ENCODE measurements around the gene TRIO. TPM values are rescaled to one million over a fixed set of nuclear protein-coding genes. Genes with fewer than 3 reads are reported as not detected.

Gene TRIO
- total RNA-seq, 1 experiment from 2014 or later, result 68.4 TPM

DNA sequence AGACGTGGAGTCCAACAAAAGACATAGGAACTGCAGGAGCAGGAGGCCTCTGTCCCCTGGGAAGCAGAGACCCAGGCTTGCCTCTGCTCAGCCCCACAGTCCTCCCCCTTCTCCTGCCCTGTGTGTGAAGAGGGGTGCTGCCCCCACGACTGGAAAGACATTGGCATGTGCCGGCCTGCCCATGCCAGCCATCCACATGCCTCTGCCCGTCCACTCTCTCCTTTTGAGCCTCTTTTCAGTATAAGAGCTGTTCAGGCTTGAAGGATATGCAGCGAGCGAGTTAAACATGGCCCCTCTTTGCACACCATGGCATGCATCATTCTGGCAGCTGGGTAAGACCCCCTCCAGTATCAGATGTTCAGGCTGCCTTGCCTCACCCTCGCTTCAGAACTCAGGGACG is 278.7 kb downstream of the TRIO start:
- H4K20me1 ChIP-seq (ENCODE audit: insufficient read depth), result no peaks in the 10 kb centered on the region
- no peak overlapping the region for H3K27ac ChIP-seq (ENCODE audit: low read depth, low read length)

More for the DNA sequence above, 278.7 kb downstream of the TRIO start:
- Histone ChIP-seq H3K79me2 (ENCODE audit: insufficient read depth, low read length) (no peaks in the 10 kb centered on the region), H3K9me3 (ENCODE audit: control insufficient read depth in 1 of 2, insufficient read depth in 1 of 2, low read depth in 1 of 2, low read length in 2 of 2) (no peaks in the 10 kb centered on the region), H3K27me3 (ENCODE audit: insufficient read depth, low read length) (no peaks in the 10 kb centered on the region), H3K4me2 (ENCODE audit: low read length) (no peak overlapping the region), H3K36me3 (ENCODE audit: control insufficient read depth in 1 of 2, insufficient read depth in 2 of 2, low read length in 2 of 2) (peaks cover 3 to 7% of the 10 kb centered on the region in 2 experiments; a peak in 3 of 4 replicates), H3K9me2 (ENCODE audit: insufficient read depth) (no peaks in the 10 kb centered on the region), H2AFZ (ENCODE audit: low read depth, low read length, poor library complexity, severe bottlenecking) (no peak overlapping the region), H3K4me1 (ENCODE audit: control insufficient read depth in 1 of 2, insufficient read depth in 2 of 2, low read length in 2 of 2) (peaks cover 0 to 6% of the 10 kb centered on the region in 2 experiments; a peak in 1 of 4 replicates), H3K4me3 (replicated peaks in 1 of 2; ENCODE audit: low read depth in 1 of 2, low read length in 2 of 2) (no peak overlapping the region), H3K9ac (ENCODE audit: low read length) (no peak overlapping the region)
- ATAC-seq (no peak), DNase-seq (ENCODE audit: low read depth, low spot score) (no peak)
- TF ChIP-seq RAD21 (IDR thresholded peaks at IDR 0.05; ENCODE audit: low read depth) (no peak), ELF1 (IDR thresholded peaks at IDR 0.05; ENCODE audit: borderline replicate concordance, low read depth) (no peak), ZFX (IDR thresholded peaks at IDR 0.05) (no peak), TCF7L2 (IDR thresholded peaks at IDR 0.05; ENCODE audit: borderline replicate concordance, extremely low read depth, insufficient read depth, insufficient read length) (no peak), POLR2A (IDR thresholded peaks at IDR 0.05; ENCODE audit: borderline replicate concordance, extremely low read depth, insufficient read depth, insufficient read length) (no peak), JUND (IDR thresholded peaks at IDR 0.05) (no peak), SRF (IDR thresholded peaks at IDR 0.05; ENCODE audit: low read depth) (no peak), POLR2AphosphoS5 (IDR thresholded peaks at IDR 0.05; ENCODE audit: low read depth, low read length) (no peak)
- TF ChIP-seq, protein P1, sequence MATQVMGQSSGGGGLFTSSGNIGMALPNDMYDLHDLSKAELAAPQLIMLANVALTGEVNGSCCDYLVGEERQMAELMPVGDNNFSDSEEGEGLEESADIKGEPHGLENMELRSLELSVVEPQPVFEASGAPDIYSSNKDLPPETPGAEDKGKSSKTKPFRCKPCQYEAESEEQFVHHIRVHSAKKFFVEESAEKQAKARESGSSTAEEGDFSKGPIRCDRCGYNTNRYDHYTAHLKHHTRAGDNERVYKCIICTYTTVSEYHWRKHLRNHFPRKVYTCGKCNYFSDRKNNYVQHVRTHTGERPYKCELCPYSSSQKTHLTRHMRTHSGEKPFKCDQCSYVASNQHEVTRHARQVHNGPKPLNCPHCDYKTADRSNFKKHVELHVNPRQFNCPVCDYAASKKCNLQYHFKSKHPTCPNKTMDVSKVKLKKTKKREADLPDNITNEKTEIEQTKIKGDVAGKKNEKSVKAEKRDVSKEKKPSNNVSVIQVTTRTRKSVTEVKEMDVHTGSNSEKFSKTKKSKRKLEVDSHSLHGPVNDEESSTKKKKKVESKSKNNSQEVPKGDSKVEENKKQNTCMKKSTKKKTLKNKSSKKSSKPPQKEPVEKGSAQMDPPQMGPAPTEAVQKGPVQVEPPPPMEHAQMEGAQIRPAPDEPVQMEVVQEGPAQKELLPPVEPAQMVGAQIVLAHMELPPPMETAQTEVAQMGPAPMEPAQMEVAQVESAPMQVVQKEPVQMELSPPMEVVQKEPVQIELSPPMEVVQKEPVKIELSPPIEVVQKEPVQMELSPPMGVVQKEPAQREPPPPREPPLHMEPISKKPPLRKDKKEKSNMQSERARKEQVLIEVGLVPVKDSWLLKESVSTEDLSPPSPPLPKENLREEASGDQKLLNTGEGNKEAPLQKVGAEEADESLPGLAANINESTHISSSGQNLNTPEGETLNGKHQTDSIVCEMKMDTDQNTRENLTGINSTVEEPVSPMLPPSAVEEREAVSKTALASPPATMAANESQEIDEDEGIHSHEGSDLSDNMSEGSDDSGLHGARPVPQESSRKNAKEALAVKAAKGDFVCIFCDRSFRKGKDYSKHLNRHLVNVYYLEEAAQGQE (IDR thresholded peaks at IDR 0.05; ENCODE audit: low read depth), result no peak
- TF ChIP-seq, protein P2, sequence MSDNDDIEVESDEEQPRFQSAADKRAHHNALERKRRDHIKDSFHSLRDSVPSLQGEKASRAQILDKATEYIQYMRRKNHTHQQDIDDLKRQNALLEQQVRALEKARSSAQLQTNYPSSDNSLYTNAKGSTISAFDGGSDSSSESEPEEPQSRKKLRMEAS (IDR thresholded peaks at IDR 0.05), result no peak
- TF ChIP-seq, protein P3, sequence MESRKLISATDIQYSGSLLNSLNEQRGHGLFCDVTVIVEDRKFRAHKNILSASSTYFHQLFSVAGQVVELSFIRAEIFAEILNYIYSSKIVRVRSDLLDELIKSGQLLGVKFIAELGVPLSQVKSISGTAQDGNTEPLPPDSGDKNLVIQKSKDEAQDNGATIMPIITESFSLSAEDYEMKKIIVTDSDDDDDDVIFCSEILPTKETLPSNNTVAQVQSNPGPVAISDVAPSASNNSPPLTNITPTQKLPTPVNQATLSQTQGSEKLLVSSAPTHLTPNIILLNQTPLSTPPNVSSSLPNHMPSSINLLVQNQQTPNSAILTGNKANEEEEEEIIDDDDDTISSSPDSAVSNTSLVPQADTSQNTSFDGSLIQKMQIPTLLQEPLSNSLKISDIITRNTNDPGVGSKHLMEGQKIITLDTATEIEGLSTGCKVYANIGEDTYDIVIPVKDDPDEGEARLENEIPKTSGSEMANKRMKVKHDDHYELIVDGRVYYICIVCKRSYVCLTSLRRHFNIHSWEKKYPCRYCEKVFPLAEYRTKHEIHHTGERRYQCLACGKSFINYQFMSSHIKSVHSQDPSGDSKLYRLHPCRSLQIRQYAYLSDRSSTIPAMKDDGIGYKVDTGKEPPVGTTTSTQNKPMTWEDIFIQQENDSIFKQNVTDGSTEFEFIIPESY (IDR thresholded peaks at IDR 0.05; ENCODE audit: extremely low read depth, insufficient replicate concordance, low read length), result no peak
- TF ChIP-seq, protein P4, sequence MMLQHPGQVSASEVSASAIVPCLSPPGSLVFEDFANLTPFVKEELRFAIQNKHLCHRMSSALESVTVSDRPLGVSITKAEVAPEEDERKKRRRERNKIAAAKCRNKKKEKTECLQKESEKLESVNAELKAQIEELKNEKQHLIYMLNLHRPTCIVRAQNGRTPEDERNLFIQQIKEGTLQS (IDR thresholded peaks at IDR 0.05), result no peak
- intact Hi-C loops (cut with micrococcal nuclease), result no loop called here
- ChIA-PET RAD21 (ENCODE audit: low non-redundant PET in 1 of 2, low total read pairs in 2 of 2, uncharacterized antibody in 2 of 2, unreplicated experiment in 2 of 2) (no interaction called here), CTCF (no interaction called here), POLR2A (no interaction called here)
- BruUV-seq (replicated peaks), result no TSS peak

Data from HCT116 (cell line).